ENCODE data around the gene SULT6B1.
"Not testable (repeated sequence)": the region's sequence is repeated elsewhere in the genome, so short reads cannot be mapped to it uniquely, and the experiment has no call there.

The SULT6B1 gene

DNA sequence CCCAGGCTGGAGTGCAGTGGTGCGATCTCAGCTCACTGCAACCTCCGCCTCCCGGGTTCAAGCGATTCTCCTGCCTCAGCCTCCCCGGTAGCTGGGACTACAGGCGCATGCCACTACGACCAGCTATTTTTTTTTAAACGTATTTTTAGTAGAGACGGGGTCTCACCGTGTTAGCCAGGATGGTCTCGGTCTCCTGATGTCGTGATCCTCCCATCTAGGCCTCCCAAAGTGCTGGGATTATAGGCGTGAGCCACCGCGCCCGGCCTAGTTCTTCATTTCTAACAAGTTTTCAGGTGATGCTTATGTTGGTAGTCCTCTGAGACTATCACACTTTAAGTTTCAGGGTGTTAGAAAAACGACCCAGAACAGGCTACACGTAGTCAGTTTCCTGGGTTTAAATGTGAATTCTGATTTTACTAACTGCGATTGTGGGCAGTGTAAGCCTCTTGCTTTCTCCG lies 7.4 kb upstream of the SULT6B1 start:
- DNase-seq (ENCODE audit: low spot score): not testable (repeated sequence)

GRCh38 chr2:37192551-37192950 lies 4.1 kb upstream of the SULT6B1 start:
- DNase-seq (ENCODE audit: low spot score): no peak

DNA sequence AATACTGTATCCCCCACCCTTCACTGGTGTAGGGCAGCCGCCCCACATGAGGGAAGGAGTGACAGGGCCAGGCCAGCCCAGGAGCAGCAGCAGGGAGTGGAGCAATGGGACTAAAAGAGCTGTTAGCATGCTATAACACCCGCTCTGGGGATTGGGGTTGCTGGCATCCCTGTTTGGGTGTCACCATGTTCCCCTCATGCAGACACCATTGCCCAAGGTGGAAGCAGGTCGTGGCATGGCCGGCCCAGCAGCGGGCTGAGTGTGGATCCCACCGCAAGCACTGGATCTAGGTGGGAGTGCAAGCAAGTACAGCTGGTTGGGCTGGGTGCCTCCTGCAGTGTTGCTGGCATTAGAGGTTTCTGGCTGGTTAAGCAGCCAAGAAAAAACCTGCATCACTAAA lies 3.3 kb upstream of the SULT6B1 start:
- no peak for DNase-seq (ENCODE audit: low spot score)

DNA sequence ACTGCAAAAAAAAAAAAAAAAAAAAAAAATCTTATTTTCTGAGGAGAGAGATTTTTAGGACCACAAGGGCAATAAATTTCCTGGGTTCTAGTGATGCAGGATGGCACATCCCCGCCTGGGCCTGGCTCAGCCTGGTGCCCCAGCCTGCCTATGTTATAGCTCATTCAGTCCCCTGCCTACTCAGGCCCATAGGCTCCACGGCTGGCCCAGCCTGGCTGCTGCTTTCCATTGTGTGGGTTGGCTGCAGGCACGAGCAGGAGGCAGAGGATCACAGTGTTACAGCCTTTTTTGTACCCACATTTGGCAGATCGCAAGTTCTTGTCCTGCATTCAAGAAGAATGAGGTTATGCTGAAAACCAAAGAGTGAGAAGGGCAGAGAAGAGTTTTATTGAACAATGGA lies 2.8 kb upstream of the SULT6B1 start:
- DNase-seq (ENCODE audit: low spot score): no peak

GRCh38 chr2:37190290-37190689 lies 1.8 kb upstream of the SULT6B1 start:
- no peak for DNase-seq (ENCODE audit: low spot score)

- DNase-seq (ENCODE audit: low spot score): peak; percentile 90
Observed at GRCh38 chr2:37189452-37190153, 1.1 kb upstream of the SULT6B1 start.

DNA sequence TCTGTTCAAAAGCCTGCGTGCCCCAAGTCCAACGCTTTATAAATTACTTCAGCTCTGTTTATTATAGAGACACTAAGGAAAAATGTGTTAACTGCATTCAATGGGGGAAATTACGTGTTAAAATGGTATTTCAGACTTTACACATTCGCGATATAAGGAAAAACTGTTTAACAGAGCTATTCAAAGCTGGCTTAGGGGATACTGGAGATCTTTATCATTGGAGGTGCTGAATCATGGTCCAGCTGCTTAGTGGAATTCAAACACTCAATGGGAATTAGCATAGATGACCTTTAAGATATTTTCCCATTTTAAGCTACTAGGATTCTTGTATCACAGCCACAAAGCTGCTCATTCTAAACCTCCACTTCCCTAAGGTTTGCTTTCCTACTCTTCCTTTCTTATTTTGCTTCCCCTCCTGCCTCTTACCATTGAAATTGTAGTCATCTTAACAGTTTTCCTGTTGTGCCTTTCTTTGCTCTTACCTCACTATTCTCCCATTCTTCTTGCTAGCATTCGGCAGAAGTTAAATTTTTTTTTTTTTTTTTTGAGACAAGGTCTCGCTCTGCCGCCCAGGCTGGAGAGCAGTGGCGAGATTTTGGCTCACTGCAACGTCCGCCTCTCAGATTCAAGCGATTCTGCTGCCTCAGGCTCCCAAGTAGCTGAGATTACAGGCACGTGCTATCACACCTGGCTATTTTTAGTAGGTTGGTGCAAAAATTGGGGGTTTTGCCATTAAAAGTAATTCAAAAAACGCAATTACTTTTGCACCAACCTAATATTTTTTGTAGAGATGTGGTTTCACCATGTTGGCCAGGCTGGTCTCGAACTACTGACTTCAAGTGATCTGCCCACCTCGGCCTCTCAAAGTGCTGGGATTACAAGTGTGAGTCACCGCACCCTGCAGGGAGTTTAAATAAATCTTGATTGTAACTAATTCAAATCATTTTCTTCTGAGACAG lies 6.5 kb downstream of the SULT6B1 start:
- DNase-seq (ENCODE audit: low spot score): no peak

GRCh38 chr2:37180640-37181039 lies 7.8 kb downstream of the SULT6B1 start:
- DNase-seq (ENCODE audit: low spot score): no peak

DNA sequence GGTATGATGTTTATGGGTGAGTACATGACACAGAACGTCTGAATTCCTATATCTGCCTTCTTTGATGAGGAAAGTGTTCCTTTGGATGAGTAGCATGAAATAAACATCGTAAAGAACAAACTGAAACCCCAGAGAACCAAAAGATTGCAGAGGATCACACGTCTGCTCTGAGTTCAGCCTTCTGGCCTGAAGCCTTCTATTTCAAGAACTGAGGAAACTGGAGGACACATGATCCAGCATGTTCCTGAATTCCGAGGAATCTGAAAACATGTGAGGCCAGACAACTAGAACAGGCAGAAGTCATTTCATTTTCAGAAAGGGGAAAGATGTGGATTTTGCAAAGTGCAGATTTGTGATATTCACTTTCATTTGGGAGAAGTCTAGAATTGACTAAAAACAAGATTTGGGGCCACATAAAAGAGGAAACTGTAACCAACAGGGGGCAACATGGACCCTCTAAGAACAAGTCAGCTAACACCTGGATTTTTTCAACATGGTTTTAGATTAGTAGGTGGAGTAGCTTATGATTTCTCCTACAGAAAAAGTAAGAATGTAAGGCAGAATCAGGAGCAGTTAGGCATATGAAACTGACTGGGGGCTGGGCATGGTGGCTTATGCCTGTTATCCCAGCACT lies 8.3 kb downstream of the SULT6B1 start:
- DNase-seq (ENCODE audit: low spot score): no peak

DNA sequence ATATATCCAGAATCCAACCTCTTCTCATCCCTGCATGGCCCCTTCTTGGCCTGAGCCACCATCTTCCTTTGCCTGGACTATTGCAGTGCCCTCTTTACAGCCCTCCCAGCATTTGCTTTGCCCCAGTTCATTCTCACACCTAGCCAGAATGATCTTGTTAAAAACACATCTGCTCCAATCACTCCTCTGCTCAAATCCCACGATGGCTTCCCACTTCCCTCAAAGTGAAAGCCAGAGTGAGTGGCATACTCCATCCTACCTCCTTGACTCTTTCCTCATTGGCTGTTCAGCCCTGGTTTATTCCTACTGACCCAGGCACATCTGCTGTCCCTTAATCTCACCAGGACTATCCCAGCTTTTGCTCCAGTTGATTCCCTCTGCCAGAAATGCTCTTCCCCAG lies 14.7 kb downstream of the SULT6B1 start:
- DNase-seq (ENCODE audit: low spot score): no peak

DNA sequence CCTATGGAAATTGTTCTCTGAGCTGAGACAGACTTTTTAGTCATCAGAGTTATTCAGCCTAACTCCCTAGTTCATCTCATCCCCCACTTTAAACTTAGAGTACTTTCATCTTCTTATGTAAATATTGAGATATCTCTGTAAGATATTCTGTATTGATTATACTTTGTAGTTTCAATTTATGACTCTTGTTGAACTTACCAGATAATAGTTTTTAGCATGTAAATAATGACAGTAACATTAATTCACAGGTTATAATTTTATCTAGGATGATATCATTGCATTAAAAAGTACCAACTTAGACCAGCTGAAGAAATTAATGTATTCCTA lies 16.9 kb downstream of the SULT6B1 start:
- no peak for DNase-seq (ENCODE audit: low spot score)

- DNase-seq (ENCODE audit: low spot score): peak; percentile 46
Observed at GRCh38 chr2:37168217-37168981, 20.1 kb downstream of the SULT6B1 start.

DNA sequence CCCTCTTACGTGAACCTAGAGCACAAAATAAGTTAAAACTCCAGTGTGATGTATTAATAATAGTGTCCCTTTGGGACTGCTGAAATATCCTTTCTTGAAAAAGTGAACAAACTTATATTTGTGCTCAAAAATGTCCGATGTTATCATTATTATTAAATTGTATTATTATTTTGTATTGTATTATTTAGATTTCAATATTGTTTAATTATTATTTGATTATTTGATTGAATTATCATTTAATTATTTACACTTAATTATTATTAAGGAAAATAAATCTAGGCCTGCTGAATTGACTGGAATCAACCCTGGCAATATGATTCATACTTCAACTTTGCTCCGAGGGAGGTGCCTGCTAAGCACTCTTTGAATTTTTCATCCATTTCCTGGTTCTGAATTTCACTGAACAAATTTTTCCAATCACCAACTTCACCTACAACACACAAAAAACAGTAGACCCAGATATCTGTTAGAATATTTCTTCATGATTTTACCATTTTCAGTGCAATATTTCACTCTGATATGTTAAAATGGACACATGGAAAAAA lies 20.8 kb downstream of the SULT6B1 start:
- no peak for DNase-seq (ENCODE audit: low spot score)

- no peak for DNase-seq (ENCODE audit: low spot score)
Observed at GRCh38 chr2:37164757-37165156, 23.7 kb downstream of the SULT6B1 start.

- peak; percentile 87 for DNase-seq (ENCODE audit: low spot score)
Observed at GRCh38 chr2:37156857-37157714, 31.4 kb downstream of the SULT6B1 start, which contains the start of gene EIF2AK2. TSS of gene EIF2AK2 (minus strand) at chr2:37156980. CDS start at chr2:37147806, 9,174 bp downstream.

- DNase-seq (ENCODE audit: low spot score): peak; percentile 66
Observed at GRCh38 chr2:37156071-37156856, 32.2 kb downstream of the SULT6B1 start.

- DNase-seq (ENCODE audit: low spot score): no peak
Observed at GRCh38 chr2:37154785-37155184, 33.7 kb downstream of the SULT6B1 start.

GRCh38 chr2:37153224-37153623 lies 35.2 kb downstream of the SULT6B1 start:
- DNase-seq (ENCODE audit: low spot score): no peak

GRCh38 chr2:37149626-37150322 lies 38.7 kb downstream of the SULT6B1 start:
- DNase-seq (ENCODE audit: low spot score): no peak
